HCT116 (cell line): ENCODE results near the gene DOCK2.

Experiments
- ELF1 ChIP-seq: IDR thresholded peaks from 2 replicates; pipeline ENCODE4 v1.6.1; 2012; ENCODE audit warnings: low read depth, borderline replicate concordance
- RAD21 ChIP-seq: IDR thresholded peaks from 2 replicates; pipeline ENCODE4 v1.6.1; 2012; ENCODE audit warnings: low read depth, mild to moderate bottlenecking
- YY1 ChIP-seq: IDR thresholded peaks from 2 replicates; pipeline ENCODE4 v1.6.1; 2011; ENCODE audit warnings: low read length, low read depth, moderate library complexity, mild to moderate bottlenecking; ENCODE audit not compliant: insufficient replicate concordance; ENCODE audit errors: extremely low read depth
- TF ChIP-seq, protein P1 (sequence below), 3 experiments: fragments of 200-600 bp in 1 of 3; sonication (generic) in 1 of 3; IDR thresholded peaks in 2 of 3; conservative IDR thresholded peaks in 1 of 3; 2 replicates each; pipeline ENCODE4 v1.5.1; 2012 to 2017; ENCODE audit warnings: low read depth in 2 of 3, low read length in 2 of 3, antibody characterized with exemption in 1 of 3, borderline replicate concordance in 1 of 3, control low read depth in 1 of 3, mild to moderate bottlenecking in 1 of 3, mixed read lengths in 1 of 3, mixed run types in 1 of 3, moderate library complexity in 1 of 3; ENCODE audit not compliant: insufficient read depth in 1 of 3

DNA sequence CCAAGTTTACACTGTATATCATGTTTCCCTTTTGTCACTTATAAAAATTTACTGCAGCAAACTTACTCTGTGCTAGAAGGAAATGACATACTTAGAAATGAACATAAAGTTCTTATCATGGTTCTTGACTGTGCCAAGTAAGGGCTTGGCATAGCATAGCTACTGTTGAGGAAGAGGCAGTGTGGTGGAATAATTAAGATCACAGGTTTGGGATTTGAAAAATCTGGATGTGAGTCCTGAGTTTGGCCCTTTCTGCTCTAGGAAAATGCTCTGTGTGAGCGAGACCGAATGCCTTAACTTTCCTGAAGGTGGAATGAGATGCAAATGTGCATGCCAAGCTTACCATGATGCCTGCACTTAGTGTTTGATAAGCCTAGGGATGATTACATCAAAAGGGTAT, 243.7 kb downstream of the DOCK2 start:
- TF ChIP-seq RAD21 (no peak), YY1 (no peak), ELF1 (no peak)
- TF ChIP-seq, protein P1, sequence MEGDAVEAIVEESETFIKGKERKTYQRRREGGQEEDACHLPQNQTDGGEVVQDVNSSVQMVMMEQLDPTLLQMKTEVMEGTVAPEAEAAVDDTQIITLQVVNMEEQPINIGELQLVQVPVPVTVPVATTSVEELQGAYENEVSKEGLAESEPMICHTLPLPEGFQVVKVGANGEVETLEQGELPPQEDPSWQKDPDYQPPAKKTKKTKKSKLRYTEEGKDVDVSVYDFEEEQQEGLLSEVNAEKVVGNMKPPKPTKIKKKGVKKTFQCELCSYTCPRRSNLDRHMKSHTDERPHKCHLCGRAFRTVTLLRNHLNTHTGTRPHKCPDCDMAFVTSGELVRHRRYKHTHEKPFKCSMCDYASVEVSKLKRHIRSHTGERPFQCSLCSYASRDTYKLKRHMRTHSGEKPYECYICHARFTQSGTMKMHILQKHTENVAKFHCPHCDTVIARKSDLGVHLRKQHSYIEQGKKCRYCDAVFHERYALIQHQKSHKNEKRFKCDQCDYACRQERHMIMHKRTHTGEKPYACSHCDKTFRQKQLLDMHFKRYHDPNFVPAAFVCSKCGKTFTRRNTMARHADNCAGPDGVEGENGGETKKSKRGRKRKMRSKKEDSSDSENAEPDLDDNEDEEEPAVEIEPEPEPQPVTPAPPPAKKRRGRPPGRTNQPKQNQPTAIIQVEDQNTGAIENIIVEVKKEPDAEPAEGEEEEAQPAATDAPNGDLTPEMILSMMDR (IDR thresholded peaks at IDR 0.05 in 2 of 3, conservative IDR thresholded peaks at IDR 0.05 in 1 of 3; ENCODE audit: borderline replicate concordance in 1 of 3, insufficient read depth in 1 of 3, low read depth in 2 of 3, low read length in 2 of 3): no peak
